Epithelial cell of proximal tubule (primary cell): ENCODE measurements around the gene ERC2. TPM values are rescaled to one million over a fixed set of nuclear protein-coding genes. Genes with fewer than 3 reads are reported as not detected.
"Not testable (repeated sequence)": the region's sequence is repeated elsewhere in the genome, so short reads cannot be mapped to it uniquely, and the experiment has no call there.

Source experiments
- DNase-seq: peaks from one replicate; pipeline ENCODE4 v3.0.0-alpha.2; 2011; ENCODE audit warnings: low read depth
- H3K4me3 ChIP-seq: 2 replicates; pipeline ENCODE4 v1.5.1; 2011; ENCODE audit warnings: low read depth, mild to moderate bottlenecking, low read length
- total RNA-seq: library from RNA; depleted of rRNA; stranded (reverse); fragments of >200 nt; gene quantifications from 2 replicates; pipeline ENCODE4 v1.2.3, GENCODE V29; 2015
- TF ChIP-seq, protein P1 (sequence below): conservative IDR thresholded peaks from 2 replicates; pipeline ENCODE4 v1.5.1; 2012; ENCODE audit warnings: low read depth, mild to moderate bottlenecking, low read length

ERC2 gene
- total RNA-seq, 1 donor from 2014 or later, result 2.7 TPM

DNA sequence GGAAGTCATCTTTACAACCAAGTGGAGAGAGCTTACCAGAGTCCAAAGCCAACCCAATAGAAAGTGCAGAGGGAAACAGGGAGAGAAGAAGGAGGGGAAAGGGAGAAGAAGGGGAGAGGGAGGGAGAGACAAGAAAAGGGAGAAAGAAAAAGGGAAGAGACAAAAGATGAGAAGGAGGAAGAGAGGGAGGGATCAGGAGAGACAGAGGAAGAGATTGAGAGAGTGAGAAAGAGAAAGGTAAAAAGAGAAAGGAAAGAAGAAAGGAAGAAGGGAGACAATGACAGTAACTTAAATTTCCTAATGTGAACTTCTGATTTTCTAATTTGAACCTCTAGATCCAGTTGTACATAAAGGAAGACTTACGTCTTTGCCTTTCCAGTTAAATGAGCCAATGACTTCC is 960.5 kb downstream of the ERC2 start:
- DNase-seq, result no peak
- TF ChIP-seq, protein P1, sequence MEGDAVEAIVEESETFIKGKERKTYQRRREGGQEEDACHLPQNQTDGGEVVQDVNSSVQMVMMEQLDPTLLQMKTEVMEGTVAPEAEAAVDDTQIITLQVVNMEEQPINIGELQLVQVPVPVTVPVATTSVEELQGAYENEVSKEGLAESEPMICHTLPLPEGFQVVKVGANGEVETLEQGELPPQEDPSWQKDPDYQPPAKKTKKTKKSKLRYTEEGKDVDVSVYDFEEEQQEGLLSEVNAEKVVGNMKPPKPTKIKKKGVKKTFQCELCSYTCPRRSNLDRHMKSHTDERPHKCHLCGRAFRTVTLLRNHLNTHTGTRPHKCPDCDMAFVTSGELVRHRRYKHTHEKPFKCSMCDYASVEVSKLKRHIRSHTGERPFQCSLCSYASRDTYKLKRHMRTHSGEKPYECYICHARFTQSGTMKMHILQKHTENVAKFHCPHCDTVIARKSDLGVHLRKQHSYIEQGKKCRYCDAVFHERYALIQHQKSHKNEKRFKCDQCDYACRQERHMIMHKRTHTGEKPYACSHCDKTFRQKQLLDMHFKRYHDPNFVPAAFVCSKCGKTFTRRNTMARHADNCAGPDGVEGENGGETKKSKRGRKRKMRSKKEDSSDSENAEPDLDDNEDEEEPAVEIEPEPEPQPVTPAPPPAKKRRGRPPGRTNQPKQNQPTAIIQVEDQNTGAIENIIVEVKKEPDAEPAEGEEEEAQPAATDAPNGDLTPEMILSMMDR, result no peak
- no peak overlapping the region for H3K4me3 ChIP-seq

DNA sequence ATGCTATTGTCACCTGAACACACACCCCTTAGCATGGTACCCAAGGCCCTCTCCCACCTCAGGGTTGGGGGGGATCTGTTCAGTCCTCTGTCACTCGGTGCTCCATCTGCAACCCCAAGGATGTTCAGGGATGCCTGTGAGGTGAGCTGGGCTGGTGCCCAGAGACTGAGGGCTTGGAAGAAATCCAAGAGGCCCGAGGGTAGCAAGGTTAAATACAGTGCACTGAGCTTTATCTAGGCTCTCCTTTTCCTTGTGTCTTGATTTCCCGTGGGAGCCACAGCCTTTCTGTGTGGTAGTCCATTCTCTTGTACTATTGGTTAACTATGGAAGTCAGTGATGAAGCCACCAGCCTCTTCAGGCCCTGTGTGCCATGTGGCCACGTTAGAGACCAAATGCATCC is 962.5 kb downstream of the ERC2 start:
- TF ChIP-seq, protein P1, result no peak
- H3K4me3 ChIP-seq, result no peak overlapping the region
- DNase-seq, result no peak

DNA sequence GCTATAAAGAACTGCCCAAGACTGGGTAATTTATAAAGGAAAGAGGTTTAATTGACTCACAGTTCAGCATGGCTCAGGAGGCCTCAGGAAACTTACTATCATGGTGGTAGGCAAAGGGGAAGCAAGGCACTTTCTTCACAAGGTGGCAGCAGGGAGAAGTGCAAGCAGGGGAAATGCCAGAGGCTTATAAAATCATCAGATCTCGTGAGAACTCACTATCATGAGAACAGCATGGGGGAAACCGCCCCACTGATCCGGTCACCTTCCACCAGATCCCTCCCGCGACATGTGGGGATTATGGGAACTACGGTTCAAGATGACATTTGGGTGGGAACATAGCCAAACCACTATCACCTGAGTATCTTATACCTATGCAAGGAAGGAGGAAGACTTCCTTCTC is 963.2 kb downstream of the ERC2 start:
- TF ChIP-seq, protein P1, result peak; percentile 62
- H3K4me3 ChIP-seq, DNase-seq: not testable (repeated sequence)

DNA sequence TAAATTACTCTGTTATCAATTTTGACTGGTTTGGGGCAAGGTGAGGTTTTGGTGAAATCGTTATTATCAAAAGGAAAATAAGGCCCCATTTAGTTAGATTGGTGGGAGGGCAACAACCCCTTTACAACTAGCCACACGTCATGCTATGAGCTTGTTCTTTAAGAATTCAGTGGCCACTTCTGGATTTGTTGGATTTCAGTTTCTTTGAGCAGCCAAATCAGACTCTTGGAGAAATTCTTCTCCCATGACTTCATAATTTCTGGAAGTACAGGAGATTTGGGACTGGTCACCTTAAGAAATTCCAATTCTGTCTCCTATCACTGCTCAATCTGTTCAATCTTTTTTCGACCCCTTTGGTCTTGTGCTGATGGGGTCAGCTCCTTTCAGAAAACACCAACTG is 966.4 kb downstream of the ERC2 start:
- TF ChIP-seq, protein P1, result no peak
- DNase-seq, result no peak
- H3K4me3 ChIP-seq, result no peak overlapping the region

DNA sequence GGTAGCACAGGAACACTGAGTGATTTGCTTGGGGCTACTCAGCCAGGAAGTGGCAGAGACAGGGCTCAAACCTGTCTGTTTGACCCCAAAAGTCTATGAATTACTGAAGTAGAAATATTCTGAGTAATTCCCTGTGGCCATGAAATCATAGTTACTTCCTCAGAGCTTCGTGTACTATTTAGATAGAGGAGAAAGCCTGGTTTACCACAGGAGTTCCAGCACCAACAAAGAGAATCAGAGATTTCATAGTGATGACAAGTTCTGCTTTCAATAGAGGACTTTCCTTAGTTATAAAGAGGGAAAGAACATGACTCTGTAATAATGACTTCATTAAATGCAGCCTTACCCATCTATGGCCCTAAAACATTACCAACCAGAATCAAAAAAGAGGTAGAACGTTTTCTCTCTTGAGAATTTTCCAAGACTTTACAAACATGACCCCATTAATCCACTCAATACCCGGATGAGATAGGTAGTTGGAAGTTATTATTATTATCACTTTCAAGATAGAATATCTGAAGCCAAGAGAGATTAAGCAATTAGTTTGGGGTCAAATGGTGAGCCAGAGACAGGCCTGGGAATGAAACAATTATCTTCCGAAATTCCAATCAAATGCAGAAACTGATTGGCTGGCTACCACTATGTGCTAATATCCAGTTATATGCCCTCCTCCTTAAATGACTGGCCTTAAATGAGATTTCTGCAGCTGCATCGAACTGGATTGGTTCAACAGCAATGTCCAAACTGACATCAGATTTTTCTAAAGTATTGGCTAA is 967.5 kb downstream of the ERC2 start:
- no peak overlapping the region for H3K4me3 ChIP-seq
- TF ChIP-seq, protein P1, result no peak
- DNase-seq, result no peak

DNA sequence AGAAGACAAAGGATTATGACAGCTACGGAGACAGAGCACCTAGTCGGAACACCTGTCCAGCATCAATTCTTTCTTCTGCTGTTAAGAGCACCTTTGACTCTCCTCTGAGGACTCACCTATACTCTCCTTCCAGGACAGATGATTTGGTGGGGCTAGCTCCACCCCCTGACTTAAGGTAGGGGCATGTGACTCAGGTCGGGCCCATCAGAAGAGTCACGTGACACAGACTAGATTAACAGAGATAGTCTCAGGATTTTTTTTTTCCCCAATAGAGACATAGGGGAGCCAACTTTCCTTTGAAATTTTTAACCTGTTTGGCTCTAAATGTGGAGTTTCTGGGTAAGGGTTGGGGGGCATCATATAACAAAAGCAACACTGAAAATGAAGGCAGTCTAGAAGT is 969.7 kb downstream of the ERC2 start:
- no peak for DNase-seq
- H3K4me3 ChIP-seq, result no peak overlapping the region
- TF ChIP-seq, protein P1, result no peak

DNA sequence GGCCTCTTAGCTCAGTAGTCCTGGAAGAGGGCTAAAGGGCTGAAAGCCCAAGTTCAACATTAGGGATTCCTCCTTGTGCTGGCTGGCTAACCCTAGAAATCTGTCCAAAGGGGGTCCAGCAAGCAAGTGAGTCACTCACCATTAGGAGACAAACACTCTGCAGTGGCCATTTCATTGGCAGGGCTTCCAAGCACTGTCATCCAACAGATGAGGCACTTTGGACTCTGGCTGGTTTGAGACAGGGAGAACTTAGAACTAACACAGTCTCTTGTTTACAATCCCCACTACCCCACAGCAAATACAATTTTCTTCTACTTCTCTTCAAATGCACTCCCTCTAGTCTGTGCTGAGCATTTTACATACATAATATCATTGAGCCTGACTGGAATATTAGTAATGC is 971.0 kb downstream of the ERC2 start:
- no peak for DNase-seq
- no peak overlapping the region for H3K4me3 ChIP-seq
- TF ChIP-seq, protein P1, result no peak
